ENCODE results near the gene HLA-DMA.

GRCh38 chr6:32971581-32972352 is 18.9 kb upstream of the HLA-DMA start:
- peak in 2 of 6 experiments; percentile 10 to 37 for TF ChIP-seq CTCF (IDR thresholded peaks at IDR 0.05)
- peak; percentile 59 to 100 (median 92) for TF ChIP-seq POLR2A (IDR thresholded peaks at IDR 0.05)
